Measurements from ENCODE around the gene NNAT. TPM values are rescaled to one million over a fixed set of nuclear protein-coding genes. Genes with fewer than 3 reads are reported as not detected.
A peak's percentile ranks its signal among the peaks of the same experiment; 100 is the strongest.

Gene NNAT
- total RNA-seq, 1 donor from 2014 or later: 20.3 TPM

GRCh38 chr20:37533154-37533715 is 12.2 kb downstream of the NNAT start:
- no peaks in the 10 kb centered on the region for H3K36me3 ChIP-seq (ENCODE audit: control insufficient read depth, insufficient read depth, low read length)
- DNase-seq (ENCODE audit: low read depth): no peak
- TF ChIP-seq CTCF (IDR thresholded peaks at IDR 0.05; ENCODE audit: insufficient read depth, low read length, poor library complexity, severe bottlenecking): no peak
- H3K4me3 ChIP-seq (ENCODE audit: low read depth, low read length): no peak overlapping the region
- H3K27me3 ChIP-seq (ENCODE audit: control insufficient read depth, insufficient read depth, low read length): no peaks in the 10 kb centered on the region

- Histone ChIP-seq H3K4me3 (ENCODE audit: low read depth, low read length) (no peak overlapping the region), H3K36me3 (ENCODE audit: control insufficient read depth, insufficient read depth, low read length) (no peaks in the 10 kb centered on the region), H3K27me3 (ENCODE audit: control insufficient read depth, insufficient read depth, low read length) (no peaks in the 10 kb centered on the region)
- DNase-seq (ENCODE audit: low read depth): no peak
- peak; percentile 70 for TF ChIP-seq CTCF (IDR thresholded peaks at IDR 0.05; ENCODE audit: insufficient read depth, low read length, poor library complexity, severe bottlenecking)
These were observed 13.5 kb downstream of the NNAT start for GRCh38 chr20:37534401-37535157.

DNA sequence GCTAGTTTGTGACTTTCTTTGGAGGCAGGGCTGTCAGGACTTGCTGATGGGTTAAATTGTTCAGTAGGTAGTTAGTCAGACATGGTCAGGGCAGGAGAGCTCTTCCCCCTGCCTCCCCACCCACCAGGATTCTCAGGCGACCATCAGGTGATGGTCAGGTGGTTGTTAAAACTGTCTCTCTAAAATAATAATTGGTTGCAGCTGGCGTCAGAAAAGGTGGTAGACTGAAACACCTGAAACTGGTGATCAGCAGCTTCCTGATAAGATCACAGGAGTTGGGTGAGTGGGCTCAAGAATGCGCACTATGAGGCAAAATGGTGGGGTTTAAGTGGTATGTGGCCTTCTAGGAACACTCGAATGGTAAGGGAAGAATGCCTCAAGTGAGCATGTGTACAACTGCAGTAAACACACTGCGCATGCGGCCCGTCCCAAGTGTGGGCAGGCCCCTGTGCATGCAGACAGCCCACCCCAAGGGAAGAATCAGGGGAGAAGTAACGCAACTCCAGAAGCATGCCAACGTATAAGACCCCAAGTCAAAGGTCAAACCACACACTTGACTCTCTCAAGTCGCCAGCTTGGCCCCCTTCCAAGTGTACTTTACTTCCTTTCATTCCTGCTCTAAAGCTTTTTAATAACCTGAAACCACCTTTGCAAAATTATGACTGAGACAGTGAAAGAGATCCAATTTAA is 14.5 kb downstream of the NNAT start:
- Histone ChIP-seq H3K36me3 (ENCODE audit: control insufficient read depth, insufficient read depth, low read length) (no peaks in the 10 kb centered on the region), H3K27me3 (ENCODE audit: control insufficient read depth, insufficient read depth, low read length) (no peaks in the 10 kb centered on the region), H3K4me3 (ENCODE audit: low read depth, low read length) (no peak overlapping the region)
- TF ChIP-seq CTCF (IDR thresholded peaks at IDR 0.05; ENCODE audit: insufficient read depth, low read length, poor library complexity, severe bottlenecking): no peak
- no peak for DNase-seq (ENCODE audit: low read depth)

DNA sequence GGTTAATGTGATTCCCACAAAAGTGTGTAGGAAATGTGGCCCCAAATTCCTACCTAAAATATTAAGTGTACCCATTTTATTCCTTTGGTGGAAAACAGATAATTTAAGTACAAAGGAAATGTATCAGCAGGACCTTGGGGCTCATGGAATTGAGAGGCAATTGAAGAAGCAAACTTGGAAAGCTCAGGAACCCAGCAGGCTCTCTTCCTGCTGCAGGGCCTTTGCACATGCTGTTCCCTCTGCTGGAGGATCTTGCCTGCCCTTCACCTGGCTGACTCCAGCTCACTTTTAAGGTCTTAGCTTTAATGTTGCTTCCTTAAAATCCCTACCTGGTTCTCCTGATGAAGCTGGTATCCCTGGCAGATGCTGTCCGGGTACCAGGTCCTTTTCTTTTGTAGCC is 16.5 kb downstream of the NNAT start:
- H3K36me3 ChIP-seq (ENCODE audit: control insufficient read depth, insufficient read depth, low read length): no peaks in the 10 kb centered on the region
- no peak for DNase-seq (ENCODE audit: low read depth)
- H3K27me3 ChIP-seq (ENCODE audit: control insufficient read depth, insufficient read depth, low read length): no peaks in the 10 kb centered on the region
- no peak for TF ChIP-seq CTCF (IDR thresholded peaks at IDR 0.05; ENCODE audit: insufficient read depth, low read length, poor library complexity, severe bottlenecking)
- H3K4me3 ChIP-seq (ENCODE audit: low read depth, low read length): no peak overlapping the region

GRCh38 chr20:37538003-37538402 is 17.0 kb downstream of the NNAT start:
- Histone ChIP-seq H3K27me3 (ENCODE audit: control insufficient read depth, insufficient read depth, low read length) (no peaks in the 10 kb centered on the region), H3K4me3 (ENCODE audit: low read depth, low read length) (no peak overlapping the region), H3K36me3 (ENCODE audit: control insufficient read depth, insufficient read depth, low read length) (no peaks in the 10 kb centered on the region)
- no peak for DNase-seq (ENCODE audit: low read depth)
- TF ChIP-seq CTCF (IDR thresholded peaks at IDR 0.05; ENCODE audit: insufficient read depth, low read length, poor library complexity, severe bottlenecking): no peak

Data from kidney epithelial cell (primary cell).